Skin of body (tissue), 2 donors: Measurements from ENCODE around the gene ORM1. TPM values are rescaled to one million over a fixed set of nuclear protein-coding genes. Genes with fewer than 3 reads are reported as not detected.
A peak's percentile ranks its signal among the peaks of the same experiment; 100 is the strongest.
"Not testable (repeated sequence)": the region's sequence is repeated elsewhere in the genome, so short reads cannot be mapped to it uniquely, and the experiment has no call there.

ENCODE experiments used
- DNase-seq: peaks from one replicate; lab custom pipeline; 2025; lab: John Stamatoyannopoulos, UW
- total RNA-seq: library from RNA; depleted of rRNA; stranded (reverse); fragments of >200 nt; gene quantifications from one replicate; pipeline ENCODE4 v1.2.3, GENCODE V29; 2014

Gene ORM1
- 4.8 TPM for total RNA-seq

DNA sequence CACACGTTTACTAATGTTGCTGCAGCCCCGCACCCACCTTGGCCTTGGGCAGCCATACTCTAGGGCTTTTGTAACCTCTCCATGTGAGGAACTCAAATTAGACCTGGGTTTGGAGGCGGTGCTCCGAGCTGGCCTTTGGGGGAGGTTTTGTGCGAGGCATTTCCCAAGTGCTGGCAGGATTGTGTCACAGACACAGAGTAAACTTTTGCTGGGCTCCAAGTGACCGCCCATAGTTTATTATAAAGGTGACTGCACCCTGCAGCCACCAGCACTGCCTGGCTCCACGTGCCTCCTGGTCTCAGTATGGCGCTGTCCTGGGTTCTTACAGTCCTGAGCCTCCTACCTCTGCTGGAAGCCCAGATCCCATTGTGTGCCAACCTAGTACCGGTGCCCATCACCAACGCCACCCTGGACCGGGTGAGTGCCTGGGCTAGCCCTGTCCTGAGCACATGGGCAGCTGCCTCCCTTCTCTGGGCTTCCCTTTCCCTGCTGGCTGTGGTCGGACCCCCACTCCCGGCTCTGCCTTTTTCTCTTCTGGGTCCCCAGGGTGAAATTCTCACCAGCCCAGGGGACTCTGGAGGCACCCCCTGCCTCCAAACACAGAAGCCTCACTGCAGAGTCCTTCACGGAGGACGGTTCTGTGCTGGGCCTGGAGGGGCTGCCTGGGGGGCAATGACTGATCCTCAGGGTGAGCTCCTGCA, at the start of gene ORM1:
Gene ORM1 (plus strand): TSS at position 268 of the 701 bp plus-strand sequence. CDS start 36 bp downstream, at position 304.
- not testable (repeated sequence) for DNase-seq

- DNase-seq: no peak
Observed at GRCh38 chr9:114273461-114273881, 49.4 kb upstream of the ORM1 start.

DNA sequence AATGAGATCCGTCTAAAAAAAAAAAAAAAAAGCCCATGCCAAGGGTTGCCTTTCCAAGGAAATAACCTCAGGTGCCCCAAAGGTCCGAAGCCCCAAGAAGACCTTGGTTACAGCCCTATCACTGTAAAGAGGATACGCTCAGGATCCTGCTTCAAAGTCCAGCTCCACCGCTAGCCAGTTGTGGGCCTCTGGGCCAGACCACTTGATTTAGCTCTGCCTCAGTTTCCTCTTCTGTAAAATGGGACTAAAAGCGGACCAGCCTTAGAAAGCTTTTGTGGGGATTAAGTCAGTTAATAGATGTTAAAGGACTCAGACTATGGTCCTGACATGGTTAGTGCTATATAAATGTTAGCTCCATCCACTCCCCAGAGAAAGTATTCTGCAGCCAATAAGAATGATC, 48.7 kb upstream of the ORM1 start:
- no peak for DNase-seq

DNA sequence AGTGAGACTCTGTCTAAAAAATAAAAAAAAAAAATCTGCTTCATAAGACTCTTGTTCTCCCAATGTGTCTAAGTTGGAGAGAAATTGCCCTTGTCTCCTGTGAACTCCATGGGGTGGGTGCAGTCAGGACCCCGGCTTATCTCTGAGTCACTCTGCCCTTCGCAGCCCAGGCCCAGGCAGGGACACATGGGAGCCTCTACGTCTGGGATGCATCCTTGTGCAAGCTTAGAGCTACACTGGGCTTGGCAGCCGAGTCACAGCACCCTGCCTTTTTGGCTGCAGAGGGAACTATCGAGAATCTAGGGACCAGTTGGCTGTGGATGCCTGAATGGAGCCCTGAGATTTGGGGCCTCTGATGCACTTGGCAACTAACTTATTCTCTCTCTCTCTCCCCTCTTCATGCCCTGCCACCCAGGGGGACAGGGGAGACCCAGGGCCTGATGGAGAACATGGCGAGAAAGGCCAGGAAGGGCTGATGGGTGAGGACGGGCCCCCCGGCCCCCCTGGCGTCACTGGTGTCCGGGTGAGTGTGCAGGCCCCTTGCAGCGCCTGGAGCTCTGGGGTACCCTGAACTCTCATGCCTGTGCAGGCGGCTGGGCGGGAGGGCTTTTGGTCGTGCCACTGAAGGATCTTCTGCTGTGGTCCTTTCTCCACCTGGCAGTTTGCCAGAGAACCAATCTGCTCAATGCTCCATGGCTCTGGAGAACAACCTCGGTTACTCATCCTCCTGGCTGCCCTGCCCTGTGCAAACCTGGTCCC, 47.5 kb upstream of the ORM1 start:
- DNase-seq: no peak

DNA sequence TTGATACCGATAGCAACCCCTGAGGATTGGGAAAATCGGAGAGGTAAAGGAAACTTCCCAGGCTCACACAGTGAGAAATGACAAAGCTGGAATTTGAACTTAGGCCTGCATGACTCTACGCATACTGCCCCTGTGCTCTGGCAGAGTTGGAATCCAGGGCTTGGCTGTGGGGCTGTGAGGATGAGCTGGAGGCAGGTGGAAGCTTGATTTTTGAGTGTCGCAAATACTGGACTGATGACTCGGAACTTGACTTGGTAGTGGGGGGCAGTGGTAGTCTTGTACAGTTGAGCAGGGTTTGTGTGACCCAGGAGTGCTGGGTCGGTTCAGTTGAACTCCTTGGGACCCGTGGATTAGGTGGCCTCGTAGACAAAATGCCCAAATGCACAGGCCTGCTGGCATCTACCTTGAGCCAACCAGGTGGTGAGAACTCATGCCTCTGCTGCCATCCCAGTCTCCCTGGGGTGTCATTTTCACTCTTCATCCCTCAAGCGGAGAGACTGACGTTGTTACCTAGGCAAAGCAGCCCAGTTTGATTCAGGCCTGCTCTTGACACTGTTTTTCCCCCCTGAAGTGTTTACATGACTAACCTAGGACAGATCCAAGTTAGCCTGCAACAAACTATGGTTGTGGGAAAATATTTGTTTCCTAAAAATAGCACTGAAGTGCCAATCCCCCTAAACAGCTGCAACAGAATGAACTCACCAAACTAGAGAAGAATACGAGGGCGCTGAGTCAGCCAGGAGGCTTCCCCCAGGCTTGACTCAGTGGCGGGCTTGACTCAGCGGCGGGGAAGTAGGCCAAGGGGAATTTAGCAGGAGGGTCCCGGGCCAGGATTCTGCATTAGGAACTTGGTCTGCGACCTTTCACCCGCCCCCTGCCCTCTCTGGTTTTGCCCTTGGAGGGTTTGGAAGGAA, 45.7 kb upstream of the ORM1 start:
- DNase-seq: peak; percentile 27

DNA sequence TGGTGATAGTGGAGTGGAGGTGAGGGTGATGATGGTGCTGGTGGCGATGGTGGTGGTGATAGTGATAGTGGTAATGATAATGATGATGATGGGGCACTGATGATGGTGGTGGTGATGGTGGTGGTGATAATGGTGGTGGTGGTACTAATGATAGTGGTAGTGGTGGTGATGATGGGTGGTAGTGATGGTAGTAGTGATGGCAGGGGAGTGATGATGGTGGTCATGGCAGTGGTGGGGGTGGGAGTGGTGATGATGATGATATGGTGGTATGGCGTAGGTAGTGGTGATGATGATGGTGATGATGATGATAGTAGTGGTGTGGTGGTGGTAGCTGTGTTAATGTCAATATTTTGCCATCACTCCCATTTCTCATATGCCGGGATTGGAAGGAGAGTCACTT, 44.5 kb upstream of the ORM1 start:
- no peak for DNase-seq

DNA sequence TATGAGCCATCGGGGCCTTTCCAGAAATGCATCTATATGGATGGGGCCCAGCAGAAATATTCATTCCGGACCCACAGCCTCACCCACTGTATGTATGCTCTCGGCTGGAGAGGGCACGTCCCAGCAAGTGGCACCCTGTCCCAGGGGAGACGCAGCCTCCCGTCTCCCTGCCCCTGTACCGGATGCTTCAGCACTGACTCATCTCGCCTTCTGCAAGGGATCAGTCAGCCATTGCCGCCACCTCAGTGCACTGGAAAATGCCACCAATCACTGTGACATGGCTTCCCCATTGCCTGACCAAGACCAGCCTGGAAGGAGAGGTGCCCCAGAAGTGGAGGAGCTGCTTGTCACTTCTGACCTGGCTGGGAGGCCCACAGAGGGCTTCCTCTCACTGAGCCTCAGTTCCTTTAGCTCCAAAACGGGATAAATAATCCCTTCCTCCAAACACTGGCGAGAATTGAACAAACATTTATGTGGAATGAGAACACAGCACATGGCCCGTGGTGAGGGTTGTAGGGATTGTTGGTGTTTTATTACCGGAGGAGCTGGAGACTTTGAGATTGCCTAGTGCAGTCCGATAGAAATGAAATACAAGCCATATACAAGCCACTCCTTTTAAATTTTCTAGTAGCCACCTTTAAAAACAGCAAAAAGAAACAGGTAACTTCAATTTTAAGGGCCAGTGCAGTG, 43.9 kb upstream of the ORM1 start:
- peak; percentile 15 for DNase-seq

GRCh38 chr9:114279693-114280092, 43.2 kb upstream of the ORM1 start:
- DNase-seq: no peak

DNA sequence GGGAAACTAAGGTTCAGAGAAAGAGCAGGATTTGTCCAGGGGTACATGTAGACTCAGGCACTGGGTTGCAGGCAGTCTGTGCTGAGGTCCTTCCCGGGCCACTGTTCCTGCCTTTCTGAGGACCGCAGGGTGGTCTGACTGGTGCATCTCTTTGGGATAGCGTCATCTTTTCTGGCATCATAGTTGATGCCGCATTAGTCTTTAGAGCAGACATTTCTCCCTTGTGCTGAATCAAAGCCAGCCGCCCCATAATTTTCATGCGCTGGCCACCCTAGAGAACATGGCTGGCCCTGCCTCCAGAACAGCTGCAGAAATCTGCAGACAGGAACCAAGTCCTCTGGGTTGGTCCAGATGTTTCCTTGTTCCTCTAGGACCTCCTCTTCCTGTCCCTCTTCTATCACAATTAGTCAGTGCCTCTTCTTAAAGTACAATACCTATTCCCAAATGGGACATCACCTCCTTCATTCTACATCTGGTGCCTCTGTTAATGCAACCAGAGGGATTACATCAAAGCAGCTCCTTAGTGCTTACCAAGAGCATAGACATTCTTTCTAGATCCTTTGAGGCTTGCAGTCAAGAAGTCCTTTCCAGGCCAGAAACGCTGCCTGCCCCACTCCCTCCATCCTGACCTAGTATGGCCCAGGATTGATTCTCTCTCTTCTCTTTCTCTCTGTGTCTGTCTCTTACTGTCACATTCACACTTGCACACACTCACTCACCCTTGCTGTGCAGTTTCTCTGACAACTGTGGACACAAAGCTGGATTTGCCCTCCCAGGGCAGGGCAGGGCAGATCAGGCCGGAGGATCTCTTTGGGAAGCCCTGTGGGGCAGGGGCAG, 42.0 kb upstream of the ORM1 start:
- peak; percentile 85 for DNase-seq

GRCh38 chr9:114281473-114282103, 41.3 kb upstream of the ORM1 start:
- peak; percentile 95 for DNase-seq

DNA sequence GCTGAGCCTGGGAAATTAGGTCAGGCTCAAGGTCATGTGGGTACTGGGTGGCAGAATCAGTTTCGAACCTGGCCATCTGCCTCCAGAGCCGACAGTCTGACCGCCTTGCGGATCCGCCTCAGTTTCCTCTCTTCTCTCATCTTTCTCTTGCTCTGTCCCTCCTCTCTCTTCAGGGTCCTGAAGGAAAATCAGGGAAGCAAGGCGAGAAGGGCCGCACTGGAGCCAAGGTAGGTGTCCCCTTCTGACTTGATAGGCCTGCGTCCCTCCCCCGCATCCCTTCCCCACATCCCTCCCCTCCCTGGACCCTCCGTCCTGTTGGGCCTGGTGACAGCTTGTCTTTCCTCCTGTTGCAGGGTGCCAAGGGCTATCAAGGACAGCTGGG, 40.8 kb upstream of the ORM1 start:
- no peak for DNase-seq

DNA sequence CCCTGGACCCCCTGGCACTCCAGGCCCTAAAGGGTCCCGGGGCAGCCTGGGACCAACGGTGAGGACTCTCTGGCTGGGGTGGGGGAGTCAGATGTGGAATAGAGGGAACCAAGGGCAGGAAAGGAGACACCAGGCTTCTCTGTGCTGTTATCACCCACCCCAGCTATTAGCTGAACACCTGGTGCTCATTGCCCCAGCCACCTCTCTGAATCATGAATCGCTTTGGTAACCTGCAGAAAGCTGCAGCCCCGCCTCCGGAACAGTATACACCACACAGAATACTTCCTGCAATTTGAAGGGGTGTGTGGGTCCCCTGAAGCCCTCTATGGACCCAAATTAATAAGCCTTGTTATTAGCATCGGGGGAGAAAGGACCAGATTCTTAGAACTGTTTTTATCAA, 40.4 kb upstream of the ORM1 start:
- DNase-seq: no peak

DNA sequence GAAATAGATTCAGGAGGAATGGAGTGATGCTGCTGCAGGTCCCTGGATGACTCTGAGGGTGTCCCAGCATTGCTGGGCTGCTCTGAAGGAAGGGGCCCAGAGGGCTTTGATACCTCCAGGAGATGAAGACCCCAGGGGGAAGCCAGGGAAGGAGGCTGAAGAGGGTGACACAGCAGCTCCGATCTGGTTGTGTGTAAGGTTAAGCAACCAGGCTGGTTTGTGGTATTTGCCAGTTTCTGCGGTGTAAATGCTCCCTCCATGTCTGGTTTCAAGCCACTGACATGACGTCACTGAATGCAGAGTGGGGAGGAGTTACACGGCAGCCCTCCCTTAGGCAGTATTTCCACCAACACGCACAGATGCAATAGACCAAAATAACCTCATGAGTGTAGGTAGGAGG, 40.0 kb upstream of the ORM1 start:
- DNase-seq: peak; percentile 48

DNA sequence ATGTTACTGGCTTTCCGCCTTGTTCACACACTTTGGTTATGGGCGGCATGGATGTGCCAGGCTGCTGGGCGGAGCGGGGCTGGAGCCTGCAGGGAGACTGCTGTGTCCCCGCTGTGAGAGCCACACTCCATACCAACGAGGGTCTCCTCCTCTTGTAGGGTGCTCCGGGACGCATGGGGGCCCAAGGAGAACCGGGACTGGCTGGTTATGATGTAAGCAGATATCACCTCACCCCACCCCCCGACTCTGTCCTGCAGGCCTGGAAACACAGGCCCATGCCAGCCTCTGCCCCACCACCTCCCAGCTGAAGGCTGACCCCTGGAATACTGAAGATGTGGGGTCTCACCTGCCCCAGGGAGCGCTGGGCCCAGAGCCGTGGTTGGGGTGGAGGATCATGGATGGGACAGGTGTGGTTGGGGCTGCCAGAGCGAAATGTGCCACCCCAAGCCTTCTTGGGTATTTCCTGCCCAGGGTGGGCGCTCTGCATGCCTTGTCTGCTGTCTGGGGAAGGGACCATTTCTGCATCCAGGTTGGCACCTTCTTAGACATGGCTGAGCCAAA, 39.3 kb upstream of the ORM1 start:
- DNase-seq: no peak

DNA sequence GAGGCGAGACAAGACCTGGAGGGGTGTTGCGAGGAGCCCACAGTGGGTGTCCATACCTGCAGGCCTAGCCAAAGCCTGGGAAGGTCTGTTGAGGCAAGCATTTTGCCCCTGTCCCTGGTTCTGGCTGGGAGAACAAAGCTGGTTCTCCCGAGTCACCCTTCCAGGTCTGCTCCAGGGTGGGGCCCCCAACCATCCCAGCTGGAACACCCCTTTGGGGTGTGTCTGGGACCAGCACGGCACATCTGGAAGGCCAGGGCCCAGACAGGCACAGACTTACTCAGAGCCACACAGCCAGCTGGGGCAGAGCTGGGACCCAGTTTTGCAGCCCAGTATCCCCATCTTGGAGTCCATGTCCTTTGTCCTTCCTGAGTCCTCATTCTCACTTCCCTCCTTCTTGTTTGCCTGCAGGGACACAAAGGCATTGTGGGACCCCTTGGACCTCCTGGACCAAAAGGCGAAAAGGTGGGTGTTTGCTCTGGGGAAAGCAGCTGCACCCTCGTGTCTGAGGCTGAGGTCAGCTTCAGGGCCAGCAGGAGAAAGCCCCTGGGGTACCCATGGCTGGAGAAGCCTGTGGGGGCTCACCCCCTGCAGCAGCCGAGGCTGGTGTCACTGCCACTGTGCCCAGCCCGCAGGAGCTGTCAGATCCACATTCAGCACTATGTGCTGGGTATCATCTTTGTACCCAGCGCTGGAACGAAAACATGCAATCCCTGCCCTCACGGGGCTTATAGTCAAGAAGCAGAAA, 38.4 kb upstream of the ORM1 start:
- DNase-seq: no peak

DNA sequence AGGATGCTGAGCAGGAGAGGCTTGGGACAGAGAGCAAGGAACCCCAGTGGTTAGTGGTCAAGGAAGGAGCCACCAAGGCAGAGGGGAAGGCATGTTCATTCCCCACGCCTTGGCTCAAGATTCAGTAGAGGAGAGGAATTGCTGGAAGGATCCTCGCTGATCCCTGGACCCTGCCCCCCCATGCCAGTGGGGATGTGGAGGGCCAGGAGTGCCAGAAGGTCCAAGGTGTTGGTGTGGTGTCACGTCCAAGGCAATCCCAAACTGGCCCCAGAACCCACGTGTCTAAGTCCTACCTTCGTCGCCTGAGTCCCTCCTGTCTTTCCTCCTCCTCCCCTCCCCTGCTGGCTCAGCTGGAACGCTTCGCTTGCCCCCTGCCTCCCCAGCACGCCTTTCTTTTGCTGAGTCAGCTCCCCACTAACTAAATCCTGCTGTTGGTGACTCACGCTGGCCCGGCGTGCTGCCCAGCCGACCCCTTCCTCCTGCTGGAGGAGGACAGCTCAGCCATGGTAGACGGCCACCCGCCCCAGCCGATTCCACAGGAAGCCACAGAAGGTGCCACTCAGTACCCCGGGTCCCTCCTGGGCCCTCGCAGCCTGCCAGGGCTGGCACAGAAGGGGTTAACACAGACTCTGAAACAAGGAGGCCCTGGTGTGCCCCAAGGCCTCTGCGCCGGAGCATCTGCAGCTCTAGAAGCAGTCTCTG, 37.6 kb upstream of the ORM1 start:
- peak; percentile 81 for DNase-seq

DNA sequence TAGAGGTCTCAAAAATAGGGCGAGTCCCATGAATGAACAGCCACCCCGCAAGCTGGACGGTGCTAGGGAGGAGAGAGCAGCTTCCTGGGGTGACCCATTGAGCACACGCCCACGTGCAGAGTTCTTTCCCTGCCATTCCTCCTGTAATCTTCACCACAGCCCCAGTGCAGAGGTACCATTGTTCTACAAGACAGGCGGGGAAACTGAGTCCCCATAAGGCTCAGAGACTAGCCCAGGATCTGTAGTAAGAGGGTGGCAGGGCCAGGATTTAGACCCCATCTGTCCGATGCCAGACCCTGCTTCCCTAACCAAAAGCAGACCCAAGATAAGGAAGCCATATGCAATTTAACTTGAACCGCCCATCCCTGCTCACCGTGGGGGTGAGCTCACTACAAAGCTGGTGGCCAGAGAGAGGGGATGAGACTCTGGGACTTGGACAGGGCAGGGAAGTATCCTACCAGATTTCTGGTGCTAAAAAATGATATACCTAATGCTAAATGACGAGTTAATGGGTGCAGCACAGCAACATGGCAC, 36.7 kb upstream of the ORM1 start:
- DNase-seq: no peak
